ENCODE data around the gene MYADML2.

DNA sequence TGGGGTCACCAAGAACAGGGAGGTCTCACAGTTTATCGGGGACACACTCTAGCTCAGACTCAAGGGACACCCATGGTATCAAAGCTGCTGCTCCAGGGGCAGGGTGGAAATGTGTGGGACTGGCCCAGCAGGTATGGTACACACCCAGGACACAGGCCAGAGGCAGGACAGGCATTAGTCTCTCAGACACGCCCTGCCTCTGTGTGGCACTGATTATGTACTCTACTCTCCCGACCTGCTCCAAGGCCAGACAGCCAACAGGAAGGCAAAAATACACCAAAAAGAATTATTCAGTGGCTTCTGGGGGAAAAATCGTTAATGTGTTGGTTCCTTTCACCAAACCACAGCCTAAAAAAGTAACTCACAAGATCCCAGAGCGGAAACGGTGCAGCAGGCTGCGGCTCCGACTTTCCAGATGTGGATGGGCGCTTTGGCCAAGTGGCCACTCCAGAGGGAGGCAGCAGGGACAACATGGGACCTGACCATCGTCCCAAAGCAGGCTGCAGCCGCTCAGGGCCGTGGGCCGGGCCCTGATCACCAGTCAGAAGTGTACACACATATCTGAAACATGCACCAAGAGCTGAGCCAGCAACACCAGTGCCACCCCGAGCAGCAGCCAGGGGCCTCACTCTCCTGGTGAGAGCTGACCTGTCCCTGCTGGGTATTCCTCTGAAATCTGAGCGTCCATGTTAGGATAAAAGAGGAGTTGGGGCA lies 28.0 kb downstream of the MYADML2 start:
- TF ChIP-seq, protein P1, sequence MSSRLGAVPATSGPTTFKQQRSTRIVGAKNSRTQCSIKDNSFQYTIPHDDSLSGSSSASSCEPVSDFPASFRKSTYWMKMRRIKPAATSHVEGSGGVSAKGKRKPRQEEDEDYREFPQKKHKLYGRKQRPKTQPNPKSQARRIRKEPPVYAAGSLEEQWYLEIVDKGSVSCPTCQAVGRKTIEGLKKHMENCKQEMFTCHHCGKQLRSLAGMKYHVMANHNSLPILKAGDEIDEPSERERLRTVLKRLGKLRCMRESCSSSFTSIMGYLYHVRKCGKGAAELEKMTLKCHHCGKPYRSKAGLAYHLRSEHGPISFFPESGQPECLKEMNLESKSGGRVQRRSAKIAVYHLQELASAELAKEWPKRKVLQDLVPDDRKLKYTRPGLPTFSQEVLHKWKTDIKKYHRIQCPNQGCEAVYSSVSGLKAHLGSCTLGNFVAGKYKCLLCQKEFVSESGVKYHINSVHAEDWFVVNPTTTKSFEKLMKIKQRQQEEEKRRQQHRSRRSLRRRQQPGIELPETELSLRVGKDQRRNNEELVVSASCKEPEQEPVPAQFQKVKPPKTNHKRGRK (CRISPR knock-in tag; IDR thresholded peaks at IDR 0.05; ENCODE audit: borderline replicate concordance): no peak
- TF ChIP-seq CTCF (IDR thresholded peaks at IDR 0.05) (no peak), ESRRA (CRISPR knock-in tag; IDR thresholded peaks at IDR 0.05; ENCODE audit: borderline replicate concordance) (no peak), NR2C2 (CRISPR knock-in tag; IDR thresholded peaks at IDR 0.05) (no peak), JUN (CRISPR knock-in tag; IDR thresholded peaks at IDR 0.05) (no peak), SOX15 (CRISPR knock-in tag; IDR thresholded peaks at IDR 0.05) (no peak), ELF4 (CRISPR knock-in tag; IDR thresholded peaks at IDR 0.05; ENCODE audit: low read depth) (no peak), CREM (CRISPR knock-in tag; IDR thresholded peaks at IDR 0.05) (no peak)
- TF ChIP-seq, protein P2, sequence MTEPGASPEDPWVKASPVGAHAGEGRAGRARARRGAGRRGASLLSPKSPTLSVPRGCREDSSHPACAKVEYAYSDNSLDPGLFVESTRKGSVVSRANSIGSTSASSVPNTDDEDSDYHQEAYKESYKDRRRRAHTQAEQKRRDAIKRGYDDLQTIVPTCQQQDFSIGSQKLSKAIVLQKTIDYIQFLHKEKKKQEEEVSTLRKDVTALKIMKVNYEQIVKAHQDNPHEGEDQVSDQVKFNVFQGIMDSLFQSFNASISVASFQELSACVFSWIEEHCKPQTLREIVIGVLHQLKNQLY (CRISPR knock-in tag; IDR thresholded peaks at IDR 0.05): no peak
